DLD1 (cell line): Measurements from ENCODE around the gene SEC14L1.
"Not testable (repeated sequence)": the region's sequence is repeated elsewhere in the genome, so short reads cannot be mapped to it uniquely, and the experiment has no call there.

Experiments used
- in situ Hi-C: cut with HindIII; loops from 2 replicates; pipeline ENCODE4 v1.10.0; 2017; ENCODE audit warnings: low sequenced_read_pairs

Gene SEC14L1

GRCh38 chr17:77115947-77116346, 24.8 kb upstream of the SEC14L1 start:
- in situ Hi-C loops, result no loop called here

DNA sequence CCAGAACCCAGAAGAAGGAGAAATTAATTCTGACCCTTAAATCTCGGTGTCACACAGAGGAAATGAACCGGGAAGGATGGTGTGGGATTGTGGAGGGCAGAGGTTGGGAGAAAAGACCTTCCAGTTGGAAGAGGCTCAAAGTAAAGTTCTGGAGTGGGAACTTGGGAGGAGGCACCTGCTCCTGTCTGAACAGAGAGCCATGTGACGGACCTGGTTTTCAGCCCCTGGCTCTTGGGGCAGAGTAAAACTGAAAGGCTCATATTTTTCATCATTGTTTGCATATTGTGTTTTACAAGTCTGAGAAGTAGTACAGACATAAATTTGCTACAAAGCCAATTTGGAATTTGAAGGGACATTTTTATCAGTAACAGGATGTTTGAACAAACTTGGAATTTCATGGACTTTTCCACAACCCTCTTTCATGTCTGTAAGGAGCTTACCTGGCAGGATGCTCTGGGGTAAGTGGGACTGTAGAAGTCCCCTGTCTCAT, 24.4 kb upstream of the SEC14L1 start:
- in situ Hi-C loops, result no loop called here

- in situ Hi-C loops, result no loop called here
These were observed 23.4 kb upstream of the SEC14L1 start for GRCh38 chr17:77117415-77117814.

DNA sequence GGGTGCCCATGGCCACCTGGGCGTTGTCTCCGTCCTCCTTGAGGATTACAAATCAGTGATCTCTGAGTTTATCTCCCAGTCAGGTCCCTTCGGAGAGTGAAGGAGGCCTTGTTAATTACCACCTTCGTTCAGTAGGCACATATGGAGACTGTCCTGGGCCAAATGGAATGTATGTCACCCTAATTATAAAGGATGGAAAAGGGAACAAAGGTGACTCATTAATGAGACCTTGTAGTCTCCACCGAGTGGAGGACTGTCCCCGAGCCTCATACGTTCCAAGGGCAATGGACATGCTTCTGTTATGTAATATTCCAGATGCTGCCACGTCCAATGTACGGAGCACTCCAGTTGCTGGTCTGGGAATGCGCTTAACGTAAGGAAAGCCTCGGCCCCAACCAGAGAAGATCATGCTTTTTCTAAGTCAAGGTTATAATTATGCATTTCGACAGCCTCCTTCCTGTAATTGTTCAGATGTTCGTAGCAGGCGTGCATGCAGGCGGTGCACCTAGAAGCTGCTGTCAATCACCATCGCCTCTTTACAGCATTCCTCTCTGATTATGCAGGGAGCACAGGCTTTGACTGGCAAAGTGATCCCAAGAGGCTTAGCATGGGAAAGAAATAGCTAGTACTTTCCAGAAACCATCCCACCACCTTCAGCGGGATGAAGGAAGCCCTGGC, 22.4 kb upstream of the SEC14L1 start:
- in situ Hi-C loops, result no loop called here

DNA sequence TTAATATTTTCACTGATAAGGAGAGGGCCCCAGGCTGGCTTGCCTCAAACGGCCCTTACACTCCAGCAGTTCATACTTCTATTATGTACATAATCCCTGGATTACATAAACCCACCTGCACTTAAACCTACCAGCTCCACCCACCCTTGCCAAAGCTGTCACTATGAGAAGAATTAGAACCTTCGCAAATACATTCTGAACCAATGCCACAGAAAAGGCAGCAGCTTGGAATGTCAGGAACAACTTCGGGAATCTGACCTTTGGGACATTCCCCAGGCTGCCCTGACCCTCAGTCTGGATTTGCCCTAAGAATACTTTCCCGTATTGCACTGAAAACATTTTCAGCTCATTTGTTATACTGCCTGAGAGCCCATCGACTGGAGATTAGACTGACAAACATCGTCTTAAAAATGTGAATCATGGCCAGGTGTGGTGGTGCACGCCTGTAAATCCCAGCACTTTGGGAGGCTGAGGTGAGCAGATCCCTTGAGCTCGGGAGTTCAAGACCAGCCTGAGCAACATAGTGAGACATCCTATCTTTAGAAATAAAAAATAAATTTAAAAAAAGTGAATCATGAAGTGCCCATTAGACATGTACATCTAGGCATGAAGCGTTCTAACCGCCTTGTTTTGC, 21.0 kb upstream of the SEC14L1 start:
- in situ Hi-C loops, result no loop called here

- in situ Hi-C loops, result no loop called here
These were observed 19.9 kb upstream of the SEC14L1 start for GRCh38 chr17:77120868-77121267.

DNA sequence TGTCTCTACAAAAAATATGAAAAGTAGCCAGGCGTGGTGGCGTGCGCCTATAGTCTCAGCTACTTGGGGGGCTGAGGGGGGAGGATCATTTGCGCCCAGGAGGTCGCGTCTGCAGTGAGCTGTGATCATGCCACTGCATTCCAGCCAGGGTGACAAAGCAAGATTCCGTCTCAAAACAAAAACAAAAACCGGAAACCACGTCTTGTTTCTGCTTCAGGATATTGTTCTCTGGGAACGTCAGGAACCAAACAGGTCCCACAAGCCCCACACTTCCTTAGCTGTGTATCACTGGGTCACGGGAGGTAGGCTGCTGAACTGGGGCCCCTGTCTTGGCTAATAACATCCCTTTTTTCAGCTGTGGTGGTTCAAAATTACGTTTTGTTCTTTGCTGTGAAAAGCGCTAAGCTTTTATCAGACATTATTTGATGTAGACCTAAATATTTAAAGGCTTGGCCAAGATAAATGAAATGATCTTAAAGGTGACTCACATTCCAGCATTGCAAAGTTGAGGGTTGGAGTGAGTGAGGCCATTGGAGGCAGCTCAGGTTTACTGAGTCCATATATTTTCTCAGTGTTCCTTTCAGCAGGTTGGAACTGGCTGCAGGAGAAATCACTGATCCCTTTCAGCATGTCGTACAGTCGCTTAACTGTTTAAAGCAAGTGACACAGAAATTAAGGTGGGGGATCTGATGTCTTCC, 16.4 kb upstream of the SEC14L1 start:
- in situ Hi-C loops, result no loop called here

DNA sequence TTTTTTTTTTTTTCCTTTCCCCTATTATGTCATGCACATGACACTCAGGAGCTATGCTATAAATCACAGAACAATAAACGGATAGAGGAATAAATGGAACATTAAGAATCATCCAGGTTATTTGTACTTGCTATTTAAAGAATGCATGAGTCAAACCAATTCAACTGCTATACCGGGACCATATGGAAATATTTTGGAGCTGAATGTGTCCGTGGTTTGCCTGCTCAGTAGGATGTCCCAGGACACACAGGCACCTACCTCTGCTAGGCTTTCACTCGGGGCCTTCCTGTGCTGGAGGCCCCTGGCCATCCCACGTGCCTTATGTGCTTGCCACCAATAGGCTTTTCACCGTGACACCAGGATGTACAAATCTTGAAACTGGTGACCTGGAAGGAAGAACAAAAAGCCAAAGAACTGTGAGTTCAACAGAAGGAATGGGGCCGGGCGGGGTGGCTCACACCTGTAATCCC, 15.3 kb upstream of the SEC14L1 start:
- in situ Hi-C loops, result no loop called here

- in situ Hi-C loops, result no loop called here
These were observed 14.2 kb upstream of the SEC14L1 start for GRCh38 chr17:77126519-77126918.

DNA sequence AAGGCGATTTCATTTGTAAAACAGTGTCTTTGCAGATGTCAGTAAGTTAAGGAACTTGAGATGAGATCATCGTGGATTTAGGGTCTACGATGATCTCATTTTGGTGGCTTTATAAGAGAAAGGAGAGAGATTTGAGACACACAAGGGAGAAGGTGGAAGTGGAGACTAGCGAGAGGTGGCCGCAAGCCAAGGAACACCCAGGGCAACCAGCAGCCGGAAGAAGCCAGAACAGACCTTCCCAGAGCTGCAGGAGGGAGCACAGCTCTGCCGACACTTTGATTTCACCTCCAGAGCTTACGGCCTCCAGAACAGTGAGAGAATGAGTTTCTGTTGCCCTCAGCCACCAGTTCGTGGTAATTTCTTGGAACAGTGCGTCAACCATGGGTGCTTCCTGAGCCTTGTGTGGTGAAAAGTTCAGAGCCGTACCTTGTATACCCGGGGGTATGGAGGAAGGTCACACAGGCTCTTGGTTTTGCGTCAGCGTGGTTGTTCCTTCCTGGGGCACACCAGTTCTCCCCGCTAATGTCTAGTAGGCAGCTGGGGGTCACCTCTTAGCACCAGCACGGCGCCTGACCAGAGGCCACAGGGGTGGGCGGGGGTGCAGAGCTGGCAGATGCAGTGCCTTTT, 12.9 kb upstream of the SEC14L1 start:
- in situ Hi-C loops, result no loop called here

GRCh38 chr17:77128896-77129567, 11.7 kb upstream of the SEC14L1 start:
- in situ Hi-C loops, result no loop called here

DNA sequence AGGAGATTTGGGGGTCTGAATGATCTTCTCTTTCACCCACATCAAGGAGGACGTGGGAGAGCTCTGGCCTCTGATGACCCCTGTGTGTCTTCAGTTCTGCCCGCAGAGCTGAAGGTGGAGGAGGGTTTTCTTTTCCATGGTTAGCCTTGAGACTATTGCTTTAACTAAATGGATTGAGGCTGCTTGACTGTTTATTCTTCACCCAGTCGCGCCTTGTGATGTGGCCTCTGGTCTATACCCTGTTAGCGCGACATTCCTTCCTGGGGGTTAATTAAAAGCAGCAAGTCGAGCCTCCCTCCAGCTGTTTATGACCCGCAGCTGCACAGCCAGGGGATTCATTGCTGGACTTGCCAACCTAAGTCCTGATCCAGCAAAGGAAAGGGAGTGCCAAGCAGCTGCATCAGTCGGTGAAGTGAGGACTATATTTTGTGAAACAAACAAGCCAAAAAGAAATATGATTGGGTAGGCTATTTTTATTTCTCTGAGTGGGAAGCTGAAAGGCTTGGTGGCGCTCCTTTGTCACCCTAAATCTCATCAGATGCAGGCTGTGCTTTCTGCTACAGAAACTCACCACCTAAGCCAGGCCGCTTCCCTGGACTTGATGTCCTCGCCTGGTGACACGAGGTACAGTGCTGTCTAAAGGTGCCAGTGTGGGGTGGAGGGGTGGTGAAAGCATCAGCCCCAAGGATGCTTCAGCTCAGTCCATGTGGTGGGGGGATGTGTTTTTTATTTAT, 11.0 kb upstream of the SEC14L1 start:
- in situ Hi-C loops, result no loop called here

- in situ Hi-C loops, result no loop called here
These were observed 10.2 kb upstream of the SEC14L1 start for GRCh38 chr17:77130525-77130924.

DNA sequence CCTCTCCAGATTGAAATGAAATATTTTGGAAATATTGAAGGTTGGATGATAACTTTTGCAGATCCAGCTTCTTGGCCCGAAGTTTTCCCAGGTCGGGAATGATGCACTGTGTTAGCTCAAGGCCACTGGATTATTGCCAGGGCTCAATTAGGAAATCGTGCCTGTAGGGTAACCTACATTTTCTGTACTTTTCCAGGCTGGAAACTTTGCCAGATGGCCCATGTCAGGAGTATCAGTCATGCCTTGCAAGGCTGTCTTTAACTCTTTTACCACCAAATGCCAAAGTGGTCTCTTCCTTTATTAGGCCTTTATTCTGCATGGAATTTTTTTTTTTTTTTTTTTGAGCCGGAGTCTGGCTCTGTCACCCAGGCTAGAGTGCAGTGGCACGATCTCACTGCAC, 8.9 kb upstream of the SEC14L1 start:
- in situ Hi-C loops, result no loop called here

- in situ Hi-C loops, result no loop called here
These were observed 8.2 kb upstream of the SEC14L1 start for GRCh38 chr17:77132411-77133086.

DNA sequence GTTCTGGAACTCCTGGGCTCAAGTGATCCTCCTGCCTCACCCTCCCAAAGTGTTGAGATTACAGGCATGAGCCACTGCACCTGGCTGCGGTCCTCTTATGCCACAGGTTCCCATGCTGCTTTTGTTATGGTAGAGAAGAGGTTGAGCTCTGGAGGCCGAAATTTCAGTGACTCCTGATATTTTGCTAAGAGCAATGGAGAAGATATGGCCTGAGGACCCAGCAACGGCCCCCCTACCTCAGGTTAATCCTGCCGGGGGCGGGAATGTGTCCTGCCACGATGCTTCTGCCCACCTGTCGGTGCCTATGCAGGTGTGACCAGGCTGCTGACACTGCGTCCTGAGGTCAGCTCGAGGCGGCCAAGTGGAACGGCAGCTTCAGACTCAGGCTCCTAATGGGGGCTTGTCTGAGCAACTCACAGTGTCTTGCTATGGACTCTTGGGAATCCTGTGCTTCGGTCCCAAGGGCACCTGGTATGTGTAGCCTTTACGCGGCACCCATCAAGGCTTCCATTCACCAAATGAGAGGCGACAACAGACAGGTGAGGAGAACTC, 7.6 kb upstream of the SEC14L1 start:
- in situ Hi-C loops, result no loop called here

GRCh38 chr17:77136420-77136767, 4.4 kb upstream of the SEC14L1 start:
- in situ Hi-C loops, result no loop called here

- in situ Hi-C loops, result no loop called here
These were observed 3.7 kb upstream of the SEC14L1 start for GRCh38 chr17:77137111-77137510.

- in situ Hi-C loops, result not testable (repeated sequence)
These were observed 2.9 kb upstream of the SEC14L1 start for GRCh38 chr17:77137886-77138285.
